Neural progenitor cell (in vitro differentiated cells): ENCODE data around the gene DYSF. TPM values are rescaled to one million over a fixed set of nuclear protein-coding genes. Genes with fewer than 3 reads are reported as not detected.

Experiments used
- DNase-seq: peaks from one replicate; pipeline ENCODE4 v3.0.0-alpha.2; 2016; ENCODE audit warnings: low spot score
- H2AFZ ChIP-seq: fragments of 200-600 bp; sonication (generic); replicated peaks from 2 replicates; pipeline ENCODE4 v1.6.1; 2016; ENCODE audit warnings: antibody characterized with exemption
- H3F3A ChIP-seq: fragments of 200-600 bp; sonication (generic); 2 replicates; pipeline ENCODE4 v1.6.1; 2016; ENCODE audit warnings: antibody characterized with exemption, low read depth
- H3K27ac ChIP-seq: fragments of 200-600 bp; sonication (generic); 2 replicates; pipeline ENCODE4 v1.5.1; 2016; ENCODE audit warnings: mild to moderate bottlenecking
- H3K27me3 ChIP-seq: fragments of 200-600 bp; sonication (generic); 2 replicates; pipeline ENCODE4 v1.6.1; 2016; ENCODE audit warnings: mild to moderate bottlenecking, moderate library complexity
- H3K36me3 ChIP-seq: fragments of 200-600 bp; sonication (generic); 2 replicates; pipeline ENCODE4 v1.5.1; 2016
- H3K4me1 ChIP-seq: fragments of 200-600 bp; sonication (generic); 2 replicates; pipeline ENCODE4 v1.6.1; 2016; ENCODE audit warnings: mixed run types
- H3K4me2 ChIP-seq: fragments of 200-600 bp; sonication (generic); 2 replicates; pipeline ENCODE4 v1.6.1; 2016
- H3K4me3 ChIP-seq: fragments of 200-600 bp; sonication (generic); 2 replicates; pipeline ENCODE4 v1.5.1; 2016
- H3K79me2 ChIP-seq: fragments of 200-600 bp; sonication (generic); 2 replicates; pipeline ENCODE4 v1.6.1; 2016; ENCODE audit warnings: low read depth
- H3K9ac ChIP-seq: fragments of 200-600 bp; sonication (generic); 2 replicates; pipeline ENCODE4 v1.6.1; 2016
- H3K9me3 ChIP-seq: fragments of 200-600 bp; sonication (generic); 2 replicates; pipeline ENCODE4 v1.5.1; 2016; ENCODE audit warnings: low read depth
- H4K20me1 ChIP-seq: fragments of 200-600 bp; sonication (generic); 2 replicates; pipeline ENCODE4 v1.6.1; 2016; ENCODE audit warnings: low read depth
- H3K27ac Mint-ChIP-seq: 3 replicates; pipeline ENCODE4 v1.8.0; 2021; ENCODE audit warnings: mixed read lengths
- H3K27me3 Mint-ChIP-seq: 2 replicates; pipeline ENCODE4 v1.8.0; 2022; ENCODE audit warnings: low read depth, mild to moderate bottlenecking, inconsistent platforms, moderate library complexity, mixed read lengths; ENCODE audit not compliant: insufficient read depth
- H3K36me3 Mint-ChIP-seq: 3 replicates; pipeline ENCODE4 v1.8.0; 2021; ENCODE audit warnings: mixed read lengths
- H3K4me1 Mint-ChIP-seq: 3 replicates; pipeline ENCODE4 v1.8.0; 2021; ENCODE audit warnings: mixed read lengths
- H3K4me3 Mint-ChIP-seq: 3 replicates; pipeline ENCODE4 v1.8.0; 2021; ENCODE audit warnings: mild to moderate bottlenecking, moderate library complexity, mixed read lengths
- H3K9me3 Mint-ChIP-seq: 3 replicates; pipeline ENCODE4 v1.8.0; 2020; ENCODE audit warnings: mixed read lengths
- EZH2 ChIP-seq: fragments of 200-600 bp; sonication (generic); IDR thresholded peaks from 2 replicates; pipeline ENCODE4 v1.6.1; 2017; ENCODE audit warnings: antibody characterized with exemption, mild to moderate bottlenecking, moderate library complexity
- EZH2phosphoT487 ChIP-seq: fragments of 200-600 bp; sonication (generic); IDR thresholded peaks from 2 replicates; pipeline ENCODE4 v1.6.1; 2017; ENCODE audit warnings: antibody characterized with exemption
- total RNA-seq: library from RNA; depleted of rRNA; stranded (reverse); fragments of >200 nt; gene quantifications from 2 replicates; pipeline ENCODE4 v1.2.3, GENCODE V29; 2015; ENCODE audit warnings: low replicate concordance
- TF ChIP-seq, protein P1 (sequence below): fragments of 200-600 bp; sonication (generic); IDR thresholded peaks from 2 replicates; pipeline ENCODE4 v1.5.1; 2017; ENCODE audit warnings: antibody characterized with exemption, mild to moderate bottlenecking

DYSF gene
- total RNA-seq, 1 donor from 2014 or later = 0.39 TPM

DNA sequence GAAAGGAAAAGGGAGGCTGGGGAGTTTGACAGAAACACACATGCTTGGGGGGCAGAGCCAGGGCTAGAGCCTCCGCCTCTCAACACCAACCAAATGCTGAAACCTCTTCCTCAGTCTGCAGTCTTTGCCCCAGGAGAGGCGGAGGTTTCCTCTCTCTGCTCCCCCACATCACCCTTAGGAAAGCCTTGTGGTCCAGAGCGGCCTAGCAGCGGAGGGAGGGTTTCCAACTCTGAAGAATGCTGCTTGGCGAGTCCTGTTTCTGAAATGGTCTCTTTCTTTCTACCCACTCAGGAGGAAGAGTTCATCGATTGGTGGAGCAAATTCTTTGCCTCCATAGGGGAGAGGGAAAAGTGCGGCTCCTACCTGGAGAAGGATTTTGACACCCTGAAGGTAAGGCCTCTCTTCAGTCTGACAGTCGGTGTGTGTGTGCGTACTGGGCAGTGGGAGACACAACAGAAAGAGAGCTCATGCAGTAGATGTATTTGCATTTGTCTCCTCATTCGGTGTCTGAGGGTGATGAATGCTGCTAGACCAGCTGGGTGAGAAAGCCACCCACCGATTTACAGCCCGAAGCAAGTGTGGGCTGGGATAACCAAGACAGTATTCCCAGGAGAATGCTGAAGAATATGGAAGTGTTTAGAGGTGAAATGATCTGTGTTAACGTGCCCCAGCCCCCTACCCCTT is 190.5 kb downstream of the DYSF start:
- Histone ChIP-seq H3K4me1 (no peaks in the 10 kb centered on the region), H3K27me3 (no peaks in the 10 kb centered on the region), H3F3A (no peaks in the 10 kb centered on the region), H3K9ac (no peak overlapping the region), H2AFZ (peak overlapping the region; percentile 57), H3K4me3 (no peak overlapping the region), H3K79me2 (no peaks in the 10 kb centered on the region), H3K4me2 (no peak overlapping the region), H3K27ac (no peak overlapping the region), H4K20me1 (no peaks in the 10 kb centered on the region), H3K9me3 (no peaks in the 10 kb centered on the region), H3K36me3 (no peaks in the 10 kb centered on the region)
- no peaks in the 10 kb centered on the region for H3K4me1 Mint-ChIP-seq
- TF ChIP-seq, protein P1, sequence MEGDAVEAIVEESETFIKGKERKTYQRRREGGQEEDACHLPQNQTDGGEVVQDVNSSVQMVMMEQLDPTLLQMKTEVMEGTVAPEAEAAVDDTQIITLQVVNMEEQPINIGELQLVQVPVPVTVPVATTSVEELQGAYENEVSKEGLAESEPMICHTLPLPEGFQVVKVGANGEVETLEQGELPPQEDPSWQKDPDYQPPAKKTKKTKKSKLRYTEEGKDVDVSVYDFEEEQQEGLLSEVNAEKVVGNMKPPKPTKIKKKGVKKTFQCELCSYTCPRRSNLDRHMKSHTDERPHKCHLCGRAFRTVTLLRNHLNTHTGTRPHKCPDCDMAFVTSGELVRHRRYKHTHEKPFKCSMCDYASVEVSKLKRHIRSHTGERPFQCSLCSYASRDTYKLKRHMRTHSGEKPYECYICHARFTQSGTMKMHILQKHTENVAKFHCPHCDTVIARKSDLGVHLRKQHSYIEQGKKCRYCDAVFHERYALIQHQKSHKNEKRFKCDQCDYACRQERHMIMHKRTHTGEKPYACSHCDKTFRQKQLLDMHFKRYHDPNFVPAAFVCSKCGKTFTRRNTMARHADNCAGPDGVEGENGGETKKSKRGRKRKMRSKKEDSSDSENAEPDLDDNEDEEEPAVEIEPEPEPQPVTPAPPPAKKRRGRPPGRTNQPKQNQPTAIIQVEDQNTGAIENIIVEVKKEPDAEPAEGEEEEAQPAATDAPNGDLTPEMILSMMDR = no peak
- TF ChIP-seq EZH2 (no peak), EZH2phosphoT487 (no peak)
- H3K27ac Mint-ChIP-seq = peak overlapping the region; percentile 78
- no peak for DNase-seq
- no peak overlapping the region for H3K4me3 Mint-ChIP-seq
- no peaks in the 10 kb centered on the region for H3K9me3 Mint-ChIP-seq
- no peaks in the 10 kb centered on the region for H3K27me3 Mint-ChIP-seq
- H3K36me3 Mint-ChIP-seq = no peaks in the 10 kb centered on the region

DNA sequence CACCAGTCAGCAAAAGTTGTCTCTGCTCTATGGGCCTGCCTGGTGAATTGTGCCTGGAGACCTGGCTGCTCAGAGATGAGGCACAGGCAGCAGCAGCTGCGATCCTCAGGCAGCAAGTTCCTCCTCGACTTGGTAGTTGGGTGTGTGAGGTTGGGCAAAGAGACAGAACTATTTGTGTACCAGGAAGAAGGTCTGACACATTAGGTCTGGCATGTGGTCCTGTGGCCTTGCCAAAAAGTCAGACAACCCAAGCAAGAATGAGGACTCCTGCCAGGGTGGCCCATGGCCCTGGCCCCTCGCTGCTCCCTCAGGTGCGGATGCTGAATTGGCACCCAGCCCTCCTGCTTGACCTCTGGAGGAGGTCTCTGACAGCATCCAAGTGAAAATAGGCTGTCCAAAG is 192.7 kb downstream of the DYSF start:
- Histone ChIP-seq H3K79me2 (no peaks in the 10 kb centered on the region), H3K9ac (no peak overlapping the region), H2AFZ (no peak overlapping the region), H4K20me1 (no peaks in the 10 kb centered on the region), H3K27me3 (no peaks in the 10 kb centered on the region), H3K4me1 (no peaks in the 10 kb centered on the region), H3K4me3 (no peak overlapping the region), H3K36me3 (no peaks in the 10 kb centered on the region), H3K4me2 (no peak overlapping the region), H3K27ac (no peak overlapping the region), H3K9me3 (no peaks in the 10 kb centered on the region), H3F3A (no peaks in the 10 kb centered on the region)
- TF ChIP-seq, protein P1 = no peak
- TF ChIP-seq EZH2 (no peak), EZH2phosphoT487 (no peak)
- no peaks in the 10 kb centered on the region for H3K9me3 Mint-ChIP-seq
- H3K4me1 Mint-ChIP-seq = no peaks in the 10 kb centered on the region
- H3K36me3 Mint-ChIP-seq = no peaks in the 10 kb centered on the region
- no peak overlapping the region for H3K4me3 Mint-ChIP-seq
- no peak overlapping the region for H3K27ac Mint-ChIP-seq
- no peak for DNase-seq
- no peaks in the 10 kb centered on the region for H3K27me3 Mint-ChIP-seq

DNA sequence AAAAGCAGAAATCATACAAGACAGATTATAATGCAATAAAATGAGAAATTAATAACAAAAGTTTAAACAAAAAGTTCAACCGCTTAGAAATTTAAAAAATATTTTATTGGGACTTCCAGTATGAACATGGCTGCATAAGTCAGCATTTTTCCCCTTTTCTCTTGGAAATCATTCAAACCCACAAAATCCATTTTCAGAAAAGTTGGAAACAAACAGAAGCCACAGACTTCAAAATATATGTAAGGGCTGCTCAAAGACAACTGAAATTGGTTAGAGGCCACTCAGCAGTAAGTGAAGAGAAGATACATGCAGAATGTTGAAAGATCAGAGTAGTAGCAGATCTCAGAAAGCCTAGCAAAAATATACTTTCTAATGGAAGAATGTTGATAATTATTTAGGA is 194.0 kb downstream of the DYSF start:
- Histone ChIP-seq H3K79me2 (no peaks in the 10 kb centered on the region), H3K4me1 (no peaks in the 10 kb centered on the region), H4K20me1 (no peaks in the 10 kb centered on the region), H3K36me3 (no peaks in the 10 kb centered on the region), H3K27me3 (no peaks in the 10 kb centered on the region), H3K4me2 (no peak overlapping the region), H3K27ac (no peak overlapping the region), H3K9me3 (no peaks in the 10 kb centered on the region), H3K9ac (no peak overlapping the region), H3K4me3 (no peak overlapping the region), H2AFZ (no peak overlapping the region), H3F3A (no peaks in the 10 kb centered on the region)
- Mint-ChIP-seq H3K27me3 (no peaks in the 10 kb centered on the region), H3K9me3 (no peaks in the 10 kb centered on the region), H3K4me3 (no peak overlapping the region), H3K36me3 (no peaks in the 10 kb centered on the region), H3K27ac (no peak overlapping the region), H3K4me1 (no peaks in the 10 kb centered on the region)
- no peak for DNase-seq
- TF ChIP-seq, protein P1 = no peak
- TF ChIP-seq EZH2 = no peak
- TF ChIP-seq EZH2phosphoT487 = no peak
